ENCODE data around the gene ADAMTSL5. TPM values are rescaled to one million over a fixed set of nuclear protein-coding genes. Genes with fewer than 3 reads are reported as not detected.

Gene ADAMTSL5
- total and polyA plus RNA-seq, 2 of the 8 experiments (the other 6 are each of a cell fraction or from before 2014, with no cell fraction given), result 0.82 to 0.99 TPM

- POLR2A ChIA-PET (ENCODE audit: partially characterized antibody), result interaction anchor here (0.6 to 5.5 kb wide), 7 partner anchors 9 to 200 kb away, joined by 3 to 72 read pairs (median 4); partner anchors contain the start of gene CIRBP
These were observed 44.0 kb downstream of the ADAMTSL5 start for GRCh38 chr19:1468821-1469254.

More at GRCh38 chr19:1468821-1469254, 44.0 kb downstream of the ADAMTSL5 start:
- H3K23me2 ChIP-seq (ENCODE audit: low read depth, low read length), result peaks cover 13% of the 10 kb centered on the region; the same call in 1 of the 2 replicates
- peaks cover 20 to 54% of the 10 kb centered on the region in 2 experiments for H4K20me1 ChIP-seq (replicated peaks in 1 of 2; ENCODE audit: control insufficient read depth in 1 of 2, insufficient read depth in 2 of 2, low read length in 2 of 2)
- H3K79me1 ChIP-seq (ENCODE audit: low read depth, low read length), result no peaks in the 10 kb centered on the region
- H3K56ac ChIP-seq (replicated peaks; ENCODE audit: insufficient read length, low read depth, low read length), result no peak overlapping the region
- H2BK15ac ChIP-seq (ENCODE audit: low read length), result no peak overlapping the region
- H3K23ac ChIP-seq (ENCODE audit: insufficient read length), result no peak overlapping the region
- H4K91ac ChIP-seq (replicated peaks; ENCODE audit: insufficient read length, low read length), result no peak overlapping the region
- H3K14ac ChIP-seq (ENCODE audit: insufficient read length), result no peak overlapping the region
- peaks cover 0 to 41% (median 0%) of the 10 kb centered on the region in 4 experiments; a peak in 2 of 8 replicates for H3K36me3 ChIP-seq (ENCODE audit: control insufficient read depth in 2 of 4, insufficient read depth in 4 of 4, low read length in 3 of 4)
- no peak overlapping the region for H2BK12ac ChIP-seq (ENCODE audit: low read depth, low read length)
- H3K4me3 ChIP-seq (ENCODE audit: extremely low read depth in 1 of 4, insufficient read depth in 2 of 4, low read depth in 3 of 4, low read length in 4 of 4), result peak overlapping the region in 1 of 4 experiments; percentile 51; a peak in 3 of 8 replicates
- no peak overlapping the region for H2BK20ac ChIP-seq (ENCODE audit: low read length)
- peak in 1 of 2 experiments; percentile 84 for DNase-seq (ENCODE audit: low read depth in 1 of 2, low spot score in 2 of 2)
- H3K4ac ChIP-seq (replicated peaks; ENCODE audit: insufficient read length, low read depth, low read length), result no peak overlapping the region
- CTCF ChIA-PET (ENCODE audit: partially characterized antibody), result interaction anchor here (0.9 to 5.5 kb wide), 4 partner anchors 9 to 40 kb away, joined by 3 to 53 read pairs (median 20); no protein-coding TSS in a partner anchor
- peaks cover 0 to 7% of the 10 kb centered on the region in 2 experiments; a peak in 1 of 4 replicates for H3K9me3 ChIP-seq (ENCODE audit: insufficient read depth in 2 of 2, low read depth in 1 of 2, low read length in 1 of 2)
- 9% methylated on average over 20 of the region's 47 CpGs; no CpG with 5 or more reads in 1 of the 2 experiments for WGBS, 2 experiments (ENCODE audit: extremely low coverage in 1 of 2, insufficient coverage in 1 of 2, insufficient read length in 1 of 2, insufficient replicate concordance in 2 of 2, low coverage in 1 of 2, low lambda C conversion rate in 2 of 2, missing lambda C conversion rate in 1 of 2)
- H3K79me2 ChIP-seq (ENCODE audit: control insufficient read depth in 1 of 2, insufficient read depth in 2 of 2, low read length in 2 of 2), result no peaks in the 10 kb centered on the region
- no peak overlapping the region for H4K5ac ChIP-seq (ENCODE audit: insufficient read length, low read depth, low read length)
- peaks cover 66 to 94% (median 90%) of the 10 kb centered on the region in 4 experiments for H3K27me3 ChIP-seq (replicated peaks in 1 of 4; ENCODE audit: control insufficient read depth in 3 of 4, extremely low read depth in 1 of 4, insufficient read depth in 3 of 4, low read length in 3 of 4)
- no peak overlapping the region for H4K8ac ChIP-seq (ENCODE audit: extremely low read depth, insufficient read depth, low read length)
- no peak for FAIRE-seq
- TF ChIP-seq SIN3A (conservative IDR thresholded peaks at IDR 0.05 in 1 of 2, IDR thresholded peaks at IDR 0.05 in 1 of 2; ENCODE audit: low read depth in 1 of 2, low read length in 2 of 2) (no peak), CTCF (IDR thresholded peaks at IDR 0.05; ENCODE audit: control extremely low read depth in 1 of 3, insufficient read depth in 1 of 3, low read depth in 1 of 3, low read length in 3 of 3) (peak in 1 of 3 experiments; percentile 29; a peak in 2 of 4 replicates)
- no peak overlapping the region for H2BK5ac ChIP-seq (ENCODE audit: low read depth, low read length)
- no peak overlapping the region for H2BK120ac ChIP-seq (replicated peaks; ENCODE audit: low read depth, low read length)
- no peak overlapping the region for H3K9ac ChIP-seq (replicated peaks in 1 of 4; ENCODE audit: extremely low read depth in 1 of 4, low read depth in 3 of 4, low read length in 3 of 4)
- no peak overlapping the region for H2AFZ ChIP-seq (ENCODE audit: low read length)
- peak overlapping the region; percentile 64 to 86 for H3K4me2 ChIP-seq (ENCODE audit: insufficient read depth in 1 of 2, low read depth in 2 of 2, low read length in 2 of 2)
- no peak overlapping the region for H3K27ac ChIP-seq (ENCODE audit: low read depth, low read length)
- H2AK5ac ChIP-seq (ENCODE audit: low read depth, low read length), result no peak overlapping the region
- H3K4me1 ChIP-seq (replicated peaks in 1 of 4; ENCODE audit: control insufficient read depth in 3 of 4, insufficient read depth in 4 of 4, low read length in 3 of 4), result peaks cover 0 to 51% (median 28%) of the 10 kb centered on the region in 4 experiments; a peak in 5 of 7 replicates
- H3K18ac ChIP-seq (ENCODE audit: extremely low read depth, low read length), result no peak overlapping the region
